ENCODE data around the gene MAMDC2. TPM values are rescaled to one million over a fixed set of nuclear protein-coding genes. Genes with fewer than 3 reads are reported as not detected.

The MAMDC2 gene
- polyA plus RNA-seq, 12 donors, result 6.4 to 17.6 (median 9.0) TPM; not detected in 1

- no peak for DNase-seq
Measured at GRCh38 chr9:70060883-70061507, 17.3 kb downstream of the MAMDC2 start.

- no peak for DNase-seq
Measured at GRCh38 chr9:70061776-70062175, 18.1 kb downstream of the MAMDC2 start.

- DNase-seq, result no peak
Measured at GRCh38 chr9:70064496-70064895, 20.8 kb downstream of the MAMDC2 start.

DNA sequence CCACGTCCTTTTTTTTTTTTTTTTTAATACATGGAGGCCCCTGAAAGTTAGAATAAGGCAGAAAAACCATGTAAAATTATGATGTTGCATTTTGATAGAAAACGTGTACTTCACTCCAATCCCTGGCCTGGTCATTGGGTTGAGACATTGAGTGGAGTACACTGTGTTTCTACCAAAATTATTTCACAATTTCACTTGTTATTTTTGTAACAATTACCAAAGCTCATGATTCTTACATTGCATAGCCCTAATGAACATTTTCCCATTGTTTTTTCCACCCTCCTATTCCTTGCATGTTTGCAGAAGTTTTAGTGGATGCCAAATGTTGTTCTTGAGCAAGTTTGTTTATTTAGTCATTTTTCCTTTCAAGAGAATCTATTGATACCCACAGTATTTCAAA, 21.9 kb downstream of the MAMDC2 start:
- DNase-seq, result no peak

DNA sequence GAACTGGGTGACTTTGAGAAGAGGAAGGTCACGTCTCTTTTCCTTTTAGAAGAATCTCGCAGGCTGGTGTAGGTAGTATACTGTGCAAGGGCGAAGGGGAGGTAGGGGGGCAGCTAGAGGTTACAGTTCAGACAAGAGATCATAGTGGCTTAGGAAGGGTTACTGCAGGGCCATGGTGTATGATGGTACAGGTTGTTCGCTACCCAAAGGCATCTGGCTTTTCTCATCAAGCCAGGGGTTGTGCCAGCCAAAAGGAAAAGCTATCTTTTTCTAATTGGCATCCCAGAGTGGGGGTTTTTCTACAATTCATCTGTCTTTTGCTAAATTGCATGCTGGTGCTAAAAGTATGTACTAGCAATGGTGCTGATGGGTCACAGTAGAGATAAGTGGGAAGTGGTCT, 22.8 kb downstream of the MAMDC2 start:
- DNase-seq, result no peak

GRCh38 chr9:70066874-70067273, 23.2 kb downstream of the MAMDC2 start:
- DNase-seq, result no peak

DNA sequence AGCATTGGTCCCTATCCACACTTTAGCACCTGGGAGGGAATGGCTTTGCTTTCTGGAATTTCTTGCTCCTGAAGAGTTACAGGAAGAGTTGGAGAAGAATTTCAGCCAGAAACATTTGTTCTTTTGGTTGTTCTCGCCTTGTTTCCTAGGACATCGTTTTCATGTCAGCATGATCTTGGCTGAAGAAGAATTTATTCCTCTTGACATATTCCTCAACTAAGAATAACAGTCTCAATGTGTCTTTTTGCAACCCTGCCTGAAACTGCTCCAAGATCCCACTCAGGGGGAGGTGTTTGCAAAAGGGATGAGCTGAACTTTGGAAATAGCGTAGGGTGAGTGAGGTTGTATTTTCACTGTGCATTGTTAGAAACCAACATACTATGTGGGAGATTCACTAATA, 26.1 kb downstream of the MAMDC2 start:
- DNase-seq, result no peak

DNA sequence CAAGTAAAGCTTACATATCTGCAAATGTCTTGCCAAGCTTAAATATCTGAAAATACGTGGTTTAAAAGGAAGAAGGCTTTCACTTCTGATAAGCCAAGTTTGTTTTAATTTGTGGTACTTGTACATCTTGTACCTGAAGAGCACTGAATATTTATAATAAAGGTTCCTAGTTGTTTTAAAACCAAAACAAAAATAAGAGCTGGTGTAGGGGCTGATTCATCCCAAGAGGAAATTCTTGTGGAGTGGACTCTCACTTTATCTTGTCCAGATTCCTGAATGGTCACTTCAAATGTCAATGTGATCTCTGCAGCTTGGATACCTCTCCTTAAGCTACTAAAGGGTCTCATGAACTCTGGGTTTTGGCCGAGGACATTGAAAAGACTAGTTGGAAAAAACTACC, 29.5 kb downstream of the MAMDC2 start:
- DNase-seq, result no peak

DNA sequence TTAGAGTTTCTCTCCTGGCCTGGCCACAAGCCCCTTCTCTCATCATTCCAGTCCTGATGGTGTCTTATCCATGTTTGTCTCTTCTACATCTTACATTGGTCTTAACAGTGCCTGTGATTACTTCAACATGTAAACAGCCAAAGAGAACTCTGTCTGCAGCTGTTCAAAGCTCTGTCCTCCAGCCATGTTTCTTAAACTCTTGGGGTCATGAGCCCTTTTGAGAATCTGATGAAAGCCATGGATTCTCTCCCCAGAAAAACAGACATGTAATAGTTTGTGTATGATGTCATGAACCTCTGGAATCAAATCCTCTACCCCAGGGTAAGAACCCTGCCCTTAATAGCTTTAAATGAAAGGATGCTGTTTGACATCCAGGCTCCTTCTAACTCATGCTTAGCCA, 30.1 kb downstream of the MAMDC2 start:
- no peak for DNase-seq

- no peak for DNase-seq
Measured at GRCh38 chr9:70076678-70077077, 33.0 kb downstream of the MAMDC2 start.

DNA sequence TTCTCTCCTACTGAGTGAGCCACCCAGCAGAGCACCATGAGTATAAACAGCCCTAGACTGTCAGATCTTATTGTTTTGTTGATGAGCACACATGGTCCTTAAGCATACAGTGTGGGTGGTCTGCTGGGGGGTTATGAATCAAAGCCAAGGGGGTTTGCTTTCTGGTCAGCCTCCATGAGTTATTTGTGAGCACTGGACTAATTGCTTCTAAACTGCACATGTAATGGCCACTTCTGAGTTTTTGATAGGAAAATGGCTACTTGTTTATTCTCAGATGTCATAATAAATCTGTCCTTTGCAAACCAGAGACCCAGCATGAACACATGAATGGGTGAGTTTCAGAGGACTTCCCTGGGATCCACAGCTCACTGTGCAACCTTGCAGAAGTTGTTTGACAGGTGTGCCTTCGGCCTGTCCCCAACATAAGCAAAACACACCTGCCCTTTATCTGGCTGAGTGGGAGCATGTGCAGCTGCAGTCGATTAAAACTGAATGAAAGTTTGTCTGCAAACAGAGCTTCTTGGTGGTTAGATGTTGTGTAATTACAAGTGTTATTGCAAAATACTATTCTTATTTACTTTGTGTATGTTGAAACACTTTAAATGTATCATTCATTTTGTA, 35.9 kb downstream of the MAMDC2 start:
- DNase-seq, result no peak

- peak; percentile 92 for DNase-seq
Measured at GRCh38 chr9:70080481-70081119, 37.0 kb downstream of the MAMDC2 start.

GRCh38 chr9:70081120-70081495, 37.5 kb downstream of the MAMDC2 start:
- no peak for DNase-seq

DNA sequence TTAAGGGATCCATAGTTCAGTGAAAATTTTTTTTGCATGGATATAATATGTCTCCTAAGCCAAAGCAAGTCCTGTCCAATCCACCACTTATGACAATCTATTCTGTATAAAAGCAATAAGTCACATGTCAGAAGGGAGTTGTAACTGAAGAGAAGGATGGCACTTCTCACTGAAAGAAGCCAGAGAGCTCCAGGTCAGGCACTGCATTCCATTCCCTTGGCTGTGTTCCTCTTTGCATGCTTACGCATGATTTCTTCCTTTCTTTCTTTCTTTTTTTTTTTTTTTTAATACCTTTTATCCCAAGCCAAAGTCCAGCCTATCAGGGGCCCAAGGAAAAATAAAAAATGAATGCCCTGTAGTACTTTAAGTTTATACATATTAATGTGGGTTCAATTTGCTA, 39.8 kb downstream of the MAMDC2 start:
- DNase-seq, result no peak

DNA sequence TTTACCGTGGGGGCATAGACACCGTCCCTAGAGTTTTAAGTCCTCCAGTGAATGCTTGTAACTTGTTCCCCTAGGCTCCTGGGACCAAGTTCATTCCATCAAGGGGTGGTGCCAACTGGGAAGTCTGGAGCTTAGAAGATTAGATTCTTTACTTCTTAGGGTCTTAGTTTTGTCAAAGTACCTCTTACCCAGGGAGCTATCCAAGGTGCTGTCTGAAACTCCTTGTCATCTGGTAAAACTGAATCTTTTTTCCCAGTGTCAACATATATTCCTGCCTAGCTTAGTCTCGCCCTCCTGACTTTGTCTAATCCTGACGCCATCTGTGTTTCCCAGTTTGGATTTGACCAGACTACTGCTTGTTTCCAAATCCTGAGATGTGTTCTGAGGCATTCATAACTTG, 41.6 kb downstream of the MAMDC2 start:
- DNase-seq, result no peak

GRCh38 chr9:70091103-70091502, 47.5 kb downstream of the MAMDC2 start:
- no peak for DNase-seq

GRCh38 chr9:70091572-70091971, 47.9 kb downstream of the MAMDC2 start:
- no peak for DNase-seq

GRCh38 chr9:70092190-70092589, 48.5 kb downstream of the MAMDC2 start:
- no peak for DNase-seq

DNA sequence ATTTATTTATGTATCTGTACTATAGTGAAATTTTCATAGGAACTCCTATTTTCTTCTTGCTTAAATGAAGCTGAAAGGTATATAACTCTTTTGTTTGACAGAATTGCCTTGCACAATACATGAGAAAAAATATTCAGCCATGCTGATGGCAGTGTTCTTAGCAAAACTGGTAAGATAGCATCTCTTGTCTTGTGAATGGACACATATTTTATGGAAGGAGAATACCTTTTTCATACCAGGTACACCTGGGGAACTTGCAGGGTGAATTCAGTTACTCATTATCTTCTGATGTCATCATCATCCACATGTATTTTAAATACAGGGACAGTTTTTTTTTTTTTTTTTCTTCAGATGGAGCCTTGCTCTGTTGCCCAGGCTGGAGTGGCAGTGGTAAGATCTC, 49.4 kb downstream of the MAMDC2 start:
- no peak for DNase-seq

- DNase-seq, result no peak
Measured at GRCh38 chr9:70093944-70094343, 50.3 kb downstream of the MAMDC2 start.

DNA sequence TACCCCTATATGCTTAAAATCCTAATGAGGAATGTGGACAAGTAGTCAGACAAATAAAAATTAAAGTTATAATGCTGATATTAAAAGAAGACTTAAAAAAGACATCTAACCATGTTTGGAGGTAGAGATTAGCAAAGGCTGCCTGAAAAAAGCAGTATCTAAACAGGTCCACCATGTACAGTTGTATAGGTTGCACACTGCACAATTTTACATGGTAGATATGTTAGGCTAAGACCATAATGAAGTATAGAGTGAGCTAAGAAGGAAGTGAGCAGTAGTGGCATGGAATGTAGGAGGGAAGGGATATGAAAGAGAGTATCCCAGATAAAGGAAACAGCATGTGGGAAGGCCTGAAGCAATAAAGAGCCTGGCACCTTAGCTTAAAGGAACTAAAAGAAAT, 51.1 kb downstream of the MAMDC2 start:
- no peak for DNase-seq

DNA sequence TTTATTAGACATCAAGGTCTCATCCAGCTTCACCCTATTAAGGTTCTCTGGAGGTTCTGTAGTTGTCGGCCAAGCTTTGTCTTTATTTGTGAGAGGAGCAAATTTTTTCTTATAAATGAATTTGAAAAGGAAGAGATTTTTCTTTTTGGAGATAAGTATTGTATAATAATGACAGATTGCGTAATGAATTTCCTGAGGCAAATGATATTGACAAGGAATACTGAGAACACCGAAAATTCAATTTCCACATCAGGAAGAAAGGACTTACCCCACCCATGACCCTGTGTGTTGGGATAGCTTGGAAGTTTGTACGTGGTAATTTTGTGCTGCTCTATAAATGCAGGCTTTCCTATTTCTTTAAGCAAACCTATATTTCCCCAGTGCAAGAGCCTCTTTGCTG, 53.5 kb downstream of the MAMDC2 start:
- no peak for DNase-seq

- no peak for DNase-seq
Measured at GRCh38 chr9:70100362-70100761, 56.7 kb downstream of the MAMDC2 start.

- DNase-seq, result no peak
Measured at GRCh38 chr9:70101265-70101664, 57.6 kb downstream of the MAMDC2 start.
